T-helper 1 cell treated with Interleukin-12 subunit alpha and Interleukin-12 subunit beta and Interleukin-4 antibody, amounts not matched to agents 30 ng/mL and 1 ng/mL, for 36 hours (primary cell): Measurements from ENCODE around the gene ACOD1. TPM values are rescaled to one million over a fixed set of nuclear protein-coding genes. Genes with fewer than 3 reads are reported as not detected.
"Not testable (repeated sequence)": the region's sequence is repeated elsewhere in the genome, so short reads cannot be mapped to it uniquely, and the experiment has no call there.

Source experiments
- intact Hi-C: fragments of 100-400 bp; cut with micrococcal nuclease; formaldehyde crosslinking; loops from one replicate; pipeline ENCODE4 v1.15.1; 2024
- total RNA-seq: library from RNA; stranded (reverse); gene quantifications from 2 replicates; pipeline ENCODE4 v1.2.3, GENCODE V29; 2022

Gene ACOD1
- total RNA-seq, 1 donor from 2014 or later, result not detected

GRCh38 chr13:76950101-76950500 lies 1.8 kb downstream of the ACOD1 start:
- intact Hi-C loops, result no loop called here

- intact Hi-C loops, result no loop called here
Observed at GRCh38 chr13:76953968-76954367, 5.7 kb downstream of the ACOD1 start.

DNA sequence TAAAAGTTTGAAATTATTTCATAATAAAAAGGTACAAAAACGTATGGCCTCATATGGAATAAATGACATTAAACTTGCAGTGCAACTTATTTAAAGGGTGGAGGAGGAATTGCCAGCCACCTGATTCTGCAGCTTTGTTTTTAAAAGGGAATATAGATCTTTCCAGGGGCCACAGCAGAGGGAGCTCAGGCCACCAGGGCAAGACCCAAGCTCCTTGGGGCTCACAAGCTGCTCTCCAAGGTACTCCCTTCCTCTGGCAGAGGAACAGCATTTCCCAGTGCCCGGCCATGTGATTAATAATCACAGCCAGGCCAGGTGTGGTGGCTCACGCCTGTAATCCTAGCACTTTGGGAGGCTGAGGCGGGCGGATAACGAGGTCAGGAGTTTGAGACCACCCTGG lies 6.2 kb downstream of the ACOD1 start:
- intact Hi-C loops, result no loop called here

DNA sequence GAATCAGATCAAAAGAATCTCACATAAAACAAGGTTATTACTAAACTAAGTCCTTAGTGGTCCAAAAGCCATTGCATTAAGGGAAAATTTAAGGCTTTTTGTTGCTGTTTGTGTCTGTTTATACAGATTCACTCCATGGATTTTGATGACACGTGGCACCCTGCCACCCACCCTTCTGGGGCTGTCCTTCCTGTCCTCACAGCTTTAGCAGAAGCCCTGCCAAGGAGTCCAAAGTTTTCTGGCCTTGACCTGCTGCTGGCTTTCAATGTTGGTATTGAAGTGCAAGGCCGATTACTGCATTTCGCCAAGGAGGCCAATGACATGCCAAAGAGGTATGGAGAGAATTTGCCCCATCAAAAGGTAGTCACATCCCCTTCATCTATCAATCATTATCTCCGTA lies 6.9 kb downstream of the ACOD1 start:
- intact Hi-C loops, result no loop called here

GRCh38 chr13:76955661-76956060 lies 7.3 kb downstream of the ACOD1 start:
- intact Hi-C loops, result no loop called here

- intact Hi-C loops, result no loop called here
Observed at GRCh38 chr13:76958841-76959432, 10.6 kb downstream of the ACOD1 start.

GRCh38 chr13:76959734-76960133 lies 11.4 kb downstream of the ACOD1 start:
- intact Hi-C loops, result not testable (repeated sequence)

DNA sequence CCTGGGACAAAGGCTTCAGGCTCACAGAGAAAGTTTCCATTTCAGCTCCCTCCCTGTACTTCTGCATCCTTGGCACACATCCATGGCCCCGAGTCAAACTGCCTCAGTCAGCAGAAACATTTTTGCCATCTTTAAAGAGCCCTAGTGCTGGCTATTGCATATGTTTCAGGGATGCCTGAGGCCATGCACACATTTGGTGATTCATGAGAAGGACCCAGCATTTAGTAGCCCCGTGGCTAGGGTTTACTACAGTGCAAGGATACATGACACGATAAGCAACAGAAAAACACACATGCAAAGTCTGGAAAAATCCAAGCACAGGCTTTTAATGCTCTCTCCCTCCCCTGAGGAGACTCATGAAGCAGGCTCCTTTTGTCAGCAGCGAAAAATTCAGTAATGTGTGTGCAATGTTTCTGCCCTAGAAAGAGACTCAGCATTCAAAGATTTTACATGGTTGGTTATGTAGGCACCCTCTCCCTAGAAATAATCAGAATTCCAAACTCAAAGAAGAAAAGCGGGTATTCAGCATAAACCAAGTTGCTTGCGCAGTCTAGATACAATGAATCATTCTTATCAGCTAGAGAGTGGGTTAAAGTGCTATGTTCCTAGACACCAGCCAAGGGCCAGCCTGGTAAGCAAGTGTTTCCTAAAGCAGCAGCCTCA lies 17.6 kb downstream of the ACOD1 start:
- intact Hi-C loops, result no loop called here

DNA sequence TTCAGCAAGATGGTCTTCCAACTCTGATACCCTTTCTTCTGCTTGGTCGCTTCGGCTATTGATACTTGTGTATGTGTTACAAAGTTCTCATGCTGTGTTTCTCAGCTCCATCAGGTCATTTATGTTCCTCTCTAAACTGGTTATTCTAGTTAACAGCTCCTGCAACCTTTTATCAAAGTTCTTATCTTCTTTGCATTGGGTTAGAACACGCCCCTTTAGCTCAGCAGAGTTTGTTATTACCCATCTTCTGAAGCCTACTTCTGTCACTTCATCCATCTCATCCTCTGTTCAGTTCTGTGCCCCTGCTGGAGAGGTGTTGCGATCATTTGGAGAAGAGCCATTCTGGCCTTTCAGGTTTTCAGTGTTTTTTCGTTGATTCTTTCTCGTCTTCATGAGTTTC lies 18.7 kb downstream of the ACOD1 start:
- intact Hi-C loops, result no loop called here

GRCh38 chr13:76968041-76968440 lies 19.7 kb downstream of the ACOD1 start:
- intact Hi-C loops, result no loop called here

DNA sequence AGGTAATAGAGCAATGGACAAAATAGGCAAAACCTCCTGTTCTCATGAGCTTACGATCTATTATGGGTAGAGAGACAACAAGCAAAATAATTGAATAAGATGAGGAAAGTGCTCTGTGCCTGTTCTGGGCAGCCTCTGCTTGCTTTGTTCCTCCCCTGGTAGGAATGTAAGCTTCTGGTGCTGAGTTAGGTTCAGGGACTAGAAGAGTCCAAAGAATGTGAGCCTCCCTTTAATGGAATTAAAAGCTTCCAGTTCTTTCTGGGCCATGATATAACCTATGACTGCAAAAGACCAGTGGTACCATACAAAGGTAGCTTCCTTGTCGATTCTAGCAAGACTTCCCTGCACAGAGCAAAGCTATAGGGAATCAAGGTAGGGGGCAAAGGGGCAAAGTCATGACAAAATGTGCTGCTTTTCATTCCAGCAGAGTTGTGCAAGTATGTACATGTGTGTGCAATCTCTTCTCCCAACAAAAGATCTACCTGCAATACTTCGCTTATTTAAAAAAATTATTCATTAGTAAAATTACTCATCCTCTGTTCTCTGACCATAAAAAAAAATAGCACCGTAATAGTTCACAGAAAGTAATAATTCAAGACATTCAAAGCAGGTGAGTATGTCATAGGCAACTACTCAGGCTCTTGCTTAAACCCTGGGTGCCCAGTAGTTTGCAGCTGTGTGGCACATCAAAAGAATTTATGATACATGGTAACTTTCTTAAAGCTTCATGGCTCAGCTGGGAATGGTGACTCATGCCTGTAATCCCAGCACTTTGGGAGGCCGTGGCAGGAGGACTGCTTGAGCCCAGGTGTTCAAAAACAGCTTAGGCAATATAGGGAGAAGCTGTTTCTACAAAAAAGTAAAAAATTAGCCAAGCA lies 21.4 kb downstream of the ACOD1 start:
- intact Hi-C loops, result no loop called here

DNA sequence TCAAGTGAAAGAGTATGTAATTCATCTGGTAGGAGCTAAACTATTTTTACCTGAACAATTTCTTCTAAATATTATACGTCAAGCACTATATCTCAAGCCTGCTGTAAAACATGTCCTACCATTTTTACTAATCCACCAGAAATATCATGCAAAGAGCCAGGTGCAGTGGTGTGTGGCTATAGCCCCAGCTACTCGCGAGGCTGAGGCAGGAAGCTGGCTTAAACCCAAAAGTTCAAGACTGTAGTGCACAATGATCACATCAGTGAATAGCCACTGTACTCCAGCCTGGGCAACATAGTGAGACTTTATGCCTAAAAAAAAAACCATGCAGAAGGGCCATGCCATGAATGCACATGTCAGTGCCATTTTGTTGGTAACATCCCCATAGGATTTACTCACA lies 22.9 kb downstream of the ACOD1 start:
- intact Hi-C loops, result no loop called here

- intact Hi-C loops, result no loop called here
Observed at GRCh38 chr13:76971851-76972829, 23.8 kb downstream of the ACOD1 start.

DNA sequence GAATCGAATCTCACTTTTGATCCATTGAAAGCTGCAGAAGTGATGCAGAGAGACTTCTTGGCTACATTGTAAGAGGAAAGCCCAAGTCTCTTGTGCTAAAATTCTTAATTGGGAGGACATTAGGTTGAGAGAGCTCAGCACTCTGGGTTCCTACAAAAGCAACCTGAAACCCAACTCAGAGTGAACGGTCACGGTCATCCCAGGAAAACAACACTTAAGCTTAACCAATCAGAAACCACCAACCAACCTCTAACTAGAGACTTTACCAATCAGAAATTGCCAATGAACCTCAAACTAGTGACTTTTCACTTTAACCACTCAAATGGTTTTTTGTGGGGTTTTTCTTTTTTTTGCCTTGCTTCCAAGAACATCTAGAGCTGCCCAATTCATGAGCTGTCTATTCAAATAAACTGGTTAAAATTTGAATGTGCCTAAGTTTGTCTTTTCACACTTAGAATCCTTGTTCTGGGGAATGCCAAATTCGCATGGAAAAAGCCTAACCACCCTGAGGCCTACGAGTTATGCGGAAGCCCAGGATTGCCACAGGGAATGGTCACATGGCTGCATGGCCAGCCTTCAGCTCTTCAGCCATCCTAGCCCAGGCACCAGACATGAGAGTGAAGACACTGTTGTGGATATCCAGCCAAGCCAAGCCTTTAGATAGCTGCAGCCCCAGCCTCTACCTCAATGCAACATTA lies 25.8 kb downstream of the ACOD1 start:
- intact Hi-C loops, result no loop called here

DNA sequence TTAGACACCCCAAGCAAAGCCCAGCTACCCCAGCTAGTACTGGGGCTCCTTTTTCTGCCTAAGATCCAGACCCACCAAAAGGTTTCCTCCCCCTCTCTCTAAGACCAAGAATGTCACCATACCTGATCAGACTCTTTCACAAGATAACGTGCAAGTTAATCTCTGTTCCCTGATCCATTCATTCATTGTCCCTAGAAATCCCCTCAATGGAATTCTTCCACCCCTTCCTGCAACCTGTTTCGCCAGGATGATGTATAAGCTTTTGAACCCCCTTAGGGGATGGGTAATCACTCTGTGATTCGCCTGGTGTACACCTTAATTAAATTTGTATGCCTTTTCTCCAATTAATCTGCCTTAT lies 26.3 kb downstream of the ACOD1 start:
- intact Hi-C loops, result no loop called here

GRCh38 chr13:76975863-76976262 lies 27.6 kb downstream of the ACOD1 start:
- intact Hi-C loops, result no loop called here

DNA sequence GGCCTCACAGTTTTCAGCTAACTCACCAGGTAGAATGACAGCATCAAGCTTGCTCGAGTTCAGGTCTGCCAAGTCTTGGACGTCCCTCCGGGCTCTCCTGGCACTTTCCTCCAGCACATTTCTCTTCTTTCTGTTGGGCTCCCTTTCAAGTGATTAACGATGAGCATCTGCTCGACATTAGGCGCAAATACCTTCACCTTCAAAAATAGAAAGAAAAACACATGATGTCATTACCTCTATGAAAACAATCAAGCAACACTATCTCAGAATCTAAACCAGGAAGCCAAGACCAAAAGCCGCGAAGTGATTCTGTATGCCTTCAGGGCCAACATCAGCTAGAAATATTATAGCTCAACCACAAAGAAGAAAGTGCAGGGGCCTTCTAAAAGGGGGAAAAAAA lies 28.2 kb downstream of the ACOD1 start:
- intact Hi-C loops, result no loop called here

DNA sequence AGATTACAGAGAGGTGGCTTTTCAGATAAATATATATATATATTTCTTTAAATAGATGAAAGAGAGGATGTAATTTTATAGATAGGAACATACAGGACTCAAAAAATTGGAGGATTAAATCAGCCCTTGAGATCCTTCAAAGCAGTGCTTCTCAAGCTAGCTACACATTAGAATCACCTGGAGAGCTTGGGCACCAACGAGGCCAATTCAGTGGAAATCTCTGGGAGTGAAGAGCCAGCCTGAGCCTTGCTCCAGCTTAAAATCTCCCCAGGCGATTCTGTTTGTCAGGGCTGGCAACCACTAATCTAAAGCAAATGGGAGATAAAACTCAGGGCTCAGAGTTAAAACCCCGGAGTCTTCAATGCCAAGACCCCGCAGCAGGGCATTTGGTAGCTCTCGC lies 28.6 kb downstream of the ACOD1 start:
- intact Hi-C loops, result no loop called here

- intact Hi-C loops, result loop anchor here (1.0 to 10.0 kb wide), 6 partner anchors 11 to 1285 kb away; no protein-coding TSS in a partner anchor
Observed at GRCh38 chr13:76980075-76980718, 31.9 kb downstream of the ACOD1 start.

- intact Hi-C loops, result loop anchor here (10.0 kb wide), 2 partner anchors 1043 to 1287 kb away; no protein-coding TSS in a partner anchor
Observed at GRCh38 chr13:76982061-76982460, 33.8 kb downstream of the ACOD1 start.
